Heart left ventricle (tissue), 16 donors: ENCODE results near the gene PCLO. TPM values are rescaled to one million over a fixed set of nuclear protein-coding genes. Genes with fewer than 3 reads are reported as not detected.

Source experiments
- ATAC-seq, 4 donors: fragments of 200-7000 bp; cut with Tn5 transposase; one replicate each; pipeline ENCODE4 v1.9.1; 2020 to 2022; ENCODE audit warnings: moderate library complexity in 4 of 4, mild to moderate bottlenecking in 3 of 4, moderate number of reproducible peaks in 1 of 4
- DNase-seq, 5 donors: peaks; one replicate each; pipeline ENCODE4 v3.0.0-alpha.2; 2020
- H3K27ac ChIP-seq, 12 donors: fragments of 200-600 bp; sonication (generic) in 4 of 12; one replicate each; pipeline versions ENCODE4 v1.5.0 to v1.8.0; 2016 to 2022; ENCODE audit warnings: mild to moderate bottlenecking in 2 of 12
- H3K27me3 ChIP-seq, 9 donors: fragments of 200-600 bp; sonication (generic) in 2 of 9; one replicate each; pipeline versions ENCODE4 v1.5.1 to v1.8.0; 2016 to 2022; ENCODE audit warnings: mild to moderate bottlenecking in 3 of 9
- H3K36me3 ChIP-seq, 9 donors: fragments of 200-600 bp; sonication (generic) in 2 of 9; one replicate each; pipeline versions ENCODE4 v1.5.0 to v1.8.0; 2018 to 2022; ENCODE audit warnings: mild to moderate bottlenecking in 2 of 9
- H3K4me1 ChIP-seq, 12 donors: fragments of 200-600 bp; sonication (generic) in 4 of 12; one replicate each; pipeline versions ENCODE4 v1.5.0 to v1.8.0; 2016 to 2022; ENCODE audit warnings: mild to moderate bottlenecking in 3 of 12
- H3K4me3 ChIP-seq, 12 donors: fragments of 200-600 bp; sonication (generic) in 4 of 12; one replicate each; pipeline versions ENCODE4 v1.5.0 to v1.8.0; 2017 to 2022; ENCODE audit warnings: mild to moderate bottlenecking in 9 of 12, moderate library complexity in 4 of 12
- H3K9me3 ChIP-seq, 12 donors: fragments of 200-600 bp; sonication (generic) in 4 of 12; one replicate each; pipeline versions ENCODE4 v1.5.0 to v1.8.0; 2016 to 2022; ENCODE audit warnings: mild to moderate bottlenecking in 1 of 12
- CTCF ChIP-seq, 12 donors: fragments of 200-600 bp; sonication (generic) in 4 of 12; IDR thresholded peaks; one replicate each; pipeline versions ENCODE4 v1.5.0 to v1.8.0; 2018 to 2022; ENCODE audit warnings: antibody characterized with exemption in 12 of 12, mild to moderate bottlenecking in 5 of 12
- POLR2A ChIP-seq, 2 donors: fragments of 450-650 bp; IDR thresholded peaks; one replicate each; pipeline ENCODE4 v1.6.1; 2017; ENCODE audit warnings: antibody characterized with exemption in 2 of 2, mild to moderate bottlenecking in 2 of 2, moderate library complexity in 2 of 2
- WGBS, 4 donors: extraction: QIAGEN DNeasy Blood & Tissue Kit in 2 of 4; methylation state at CpG; one replicate each; pipeline versions ENCODE4 v1.1.5 to v1.1.7; 2013 to 2018; 5-methylcytosine and 5-hydroxymethylcytosine counted together
- intact Hi-C, 10 donors: fragments of 100-400 bp; cut with DNase I; formaldehyde crosslinking; loops; one replicate each; pipeline versions ENCODE4 v1.11.1 to v1.14.2; 2022
- polyA plus RNA-seq, 2 donors: library from polyadenylated mRNA; stranded (reverse); fragments of 200-250 nt; gene quantifications; one replicate each; pipeline ENCODE4 v1.2.3, GENCODE V29; 2013
- total RNA-seq, 9 donors: library from RNA; depleted of rRNA in 2 of 9; stranded (reverse); fragments of >200 nt in 2 of 9; fragmentation: NEBNext Ultra II Directional in 3 of 9; extraction: Animal tissue kit (Norgen Biotek cat#: 25700) in 3 of 9; gene quantifications; one replicate each; pipeline versions ENCODE4 v1.1.0 to v1.2.4, GENCODE V29; 2016 to 2023
- donor health status: ischemic (EF 13 %, LVEDD 7.1; RV severe dilation, severe dysfunction).
- donor health status: healthy with polysubstance abuse.
- donor health status: DM: no; HTN: yes; CAD: no.
- donor health status: DM: no; HTN: no; CAD: no.
- donor health status: ischemic (EF 25% LVEDD 6.9; RV normal size, moderate dysfunction).
- donor health status: ischemic (EF 25% LVEDD 5.7; RV mildly dilated, moderate dysfunction).
- donor health status: healthy.
- donor health status: DM: yes; HTN: yes; CAD: no.
- donor health status: ischemic (EF 35%, LVEDD 5.7; RV mildly dilated, moderate dysfunction).
- donor health status: nonischemic (EF 11% LVEDD 7.7; RV severe dilation, severe dysfunction).
- donor health status: DM: yes; HTN: yes; CAD: no.
- donor health status: PGD.
- donor health status: ischemic (EF 29% LVEDD 5.4; RV normal size, mild dysfunction).
- donor health status: nonischemic (EF 23%, LVEDD 6.1; RV moderate dilation, normal function).

PCLO gene
- total and polyA plus RNA-seq, 11 donors: 0.21 to 9.3 (median 2.9) TPM

GRCh38 chr7:83159731-83160130, 3.0 kb downstream of the PCLO start:
- H3K36me3 ChIP-seq: no peaks in the 10 kb centered on the region
- no peak overlapping the region for H3K4me3 ChIP-seq
- intact Hi-C loops: no loop called here
- H3K27ac ChIP-seq: no peak overlapping the region
- WGBS, 4 donors: 90 to 97% (median 92%) methylated on average over 2 of the region's 2 CpGs
- peaks cover 0 to 14% (median 0%) of the 10 kb centered on the region in 12 donors for H3K4me1 ChIP-seq
- H3K27me3 ChIP-seq: peaks cover 0 to 21% (median 0%) of the 10 kb centered on the region in 9 donors
- H3K9me3 ChIP-seq: no peaks in the 10 kb centered on the region
- no peak for ATAC-seq
- TF ChIP-seq CTCF (IDR thresholded peaks at IDR 0.05): no peak
- no peak for TF ChIP-seq POLR2A (IDR thresholded peaks at IDR 0.05)
- DNase-seq: no peak

DNA sequence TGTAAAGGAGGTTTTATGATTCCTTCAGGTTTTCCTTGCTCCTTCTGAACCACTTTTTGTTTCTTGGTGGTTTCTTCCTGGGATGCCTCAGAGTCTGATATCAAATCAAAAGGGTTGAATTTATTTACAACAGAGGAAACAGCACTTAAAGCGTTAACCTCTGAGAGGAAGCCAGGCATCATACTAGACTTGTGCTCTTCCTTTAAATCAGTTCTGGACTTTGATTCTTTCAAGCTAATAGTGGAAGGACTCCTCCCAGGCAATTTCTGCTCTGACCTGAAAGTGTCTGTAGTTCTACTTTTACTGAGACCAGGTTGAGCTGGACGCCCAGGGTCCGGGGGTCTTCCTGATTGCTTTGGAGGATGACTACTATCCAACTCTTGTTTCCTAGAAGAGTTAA, 6.7 kb downstream of the PCLO start:
- Histone ChIP-seq H3K4me1 (no peaks in the 10 kb centered on the region), H3K36me3 (no peaks in the 10 kb centered on the region), H3K4me3 (no peak overlapping the region), H3K27me3 (peaks cover 0 to 3% (median 0%) of the 10 kb centered on the region in 9 donors), H3K9me3 (no peaks in the 10 kb centered on the region), H3K27ac (no peak overlapping the region)
- TF ChIP-seq CTCF (IDR thresholded peaks at IDR 0.05) (no peak), POLR2A (IDR thresholded peaks at IDR 0.05) (no peak)
- intact Hi-C loops: no loop called here
- DNase-seq (no peak), ATAC-seq (no peak)
- WGBS, 4 donors: 79 to 86% (median 81%) methylated on average over 3 of the region's 3 CpGs

DNA sequence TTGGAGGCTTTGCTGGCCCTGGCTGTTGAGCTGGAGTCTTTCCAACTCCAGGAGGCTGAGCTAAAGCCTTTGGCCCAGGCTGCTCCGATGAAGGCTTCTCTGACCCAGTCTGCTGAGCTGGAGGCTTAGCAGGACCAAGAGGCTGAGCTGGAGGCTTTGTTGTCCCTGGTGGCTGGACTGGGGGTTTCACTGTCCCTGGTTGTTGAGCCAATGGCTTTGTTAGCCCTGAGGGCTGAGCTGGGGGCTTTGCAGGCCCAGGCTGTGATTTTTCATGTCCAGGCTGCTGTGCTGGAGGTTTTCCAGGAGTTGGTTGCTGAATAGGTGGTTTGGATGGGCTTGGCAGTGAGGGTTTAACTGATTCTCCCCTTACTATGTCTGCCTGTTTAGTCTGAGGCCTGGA, 7.3 kb downstream of the PCLO start:
- intact Hi-C loops: no loop called here
- 71 to 100% (median 84%) methylated on average over 1 of the region's 1 CpG for WGBS, 4 donors

GRCh38 chr7:83153419-83153818, 9.3 kb downstream of the PCLO start:
- H3K4me3 ChIP-seq: no peak overlapping the region
- no peaks in the 10 kb centered on the region for H3K9me3 ChIP-seq
- WGBS, 4 donors: 37 to 63% (median 48%) methylated on average over 1 of the region's 1 CpG
- no peaks in the 10 kb centered on the region for H3K27me3 ChIP-seq
- intact Hi-C loops: no loop called here
- TF ChIP-seq POLR2A (IDR thresholded peaks at IDR 0.05) (no peak), CTCF (IDR thresholded peaks at IDR 0.05) (no peak)
- ATAC-seq (no peak), DNase-seq (no peak)
- H3K27ac ChIP-seq: no peak overlapping the region
- H3K36me3 ChIP-seq: no peaks in the 10 kb centered on the region
- no peaks in the 10 kb centered on the region for H3K4me1 ChIP-seq

More for the DNA sequence above, 7.3 kb downstream of the PCLO start:
- H3K27ac ChIP-seq: no peak overlapping the region
- H3K9me3 ChIP-seq: no peaks in the 10 kb centered on the region
- no peaks in the 10 kb centered on the region for H3K4me1 ChIP-seq
- H3K27me3 ChIP-seq: no peaks in the 10 kb centered on the region
- H3K4me3 ChIP-seq: no peak overlapping the region
- no peaks in the 10 kb centered on the region for H3K36me3 ChIP-seq
- ATAC-seq (no peak), DNase-seq (no peak)
- TF ChIP-seq POLR2A (IDR thresholded peaks at IDR 0.05): no peak
- TF ChIP-seq CTCF (IDR thresholded peaks at IDR 0.05): no peak
